K562 (cell line): Measurements from ENCODE around the gene LRMDA. TPM values are rescaled to one million over a fixed set of nuclear protein-coding genes. Genes with fewer than 3 reads are reported as not detected.

ENCODE experiments used
- HINFP ChIP-seq: fragments of 450-650 bp; conservative IDR thresholded peaks from 2 replicates; pipeline ENCODE4 v1.6.1; 2016; ENCODE audit warnings: missing genetic modification characterization, low read depth, mild to moderate bottlenecking, control low read depth, missing compliant biosample characterization
- MTA3 ChIP-seq: fragments of 450-650 bp; formaldehyde crosslinking; IDR thresholded peaks from 2 replicates; pipeline ENCODE4 v1.6.1; 2017; ENCODE audit warnings: mild to moderate bottlenecking, borderline replicate concordance
- RAD51 ChIP-seq: fragments of 450-650 bp; IDR thresholded peaks from 2 replicates; pipeline ENCODE4 v1.7.1; 2016; ENCODE audit warnings: low read depth, mild to moderate bottlenecking, borderline replicate concordance
- RB1 ChIP-seq: fragments of 450-650 bp; IDR thresholded peaks from 2 replicates; pipeline ENCODE4 v1.6.1; 2017; ENCODE audit warnings: low read depth, mild to moderate bottlenecking
- RREB1 ChIP-seq: fragments of 250-450 bp; sonication (Bioruptor Pico); IDR thresholded peaks from 2 replicates; pipeline ENCODE4 v1.4.0; 2020
- STAT5B ChIP-seq: fragments of 250-450 bp; sonication (Bioruptor Pico); IDR thresholded peaks from 2 replicates; pipeline ENCODE4 v1.8.0; 2021; ENCODE audit warnings: mild to moderate bottlenecking, inconsistent platforms
- TCFL5 ChIP-seq: fragments of 250-450 bp; sonication (Bioruptor Pico); conservative IDR thresholded peaks from 2 replicates; pipeline ENCODE4 v1.6.1; 2021; ENCODE audit warnings: mild to moderate bottlenecking, moderate library complexity, matching md5 sums
- ZNF407 ChIP-seq: fragments of 450-650 bp; IDR thresholded peaks from 2 replicates; pipeline ENCODE4 v1.6.1; 2016; ENCODE audit warnings: low read depth
- ZNF668 ChIP-seq: fragments of 250-450 bp; sonication (Bioruptor Pico); IDR thresholded peaks from 2 replicates; pipeline ENCODE4 v1.8.0; 2022; ENCODE audit warnings: mild to moderate bottlenecking, inconsistent platforms
- polyA plus RNA-seq, 8 experiments: library from polyadenylated mRNA; depleted of rRNA in 4 of 8; stranded (reverse) in 5 of 8; unstranded in 3 of 8; fragments of >200 nt; fragmentation: Nextera tagmentation in 2 of 8; fragmentation: Illumina TruSeq in 1 of 8; extraction: Ambion mirVana in 2 of 8; extraction: Trizol in 1 of 8; gene quantifications; 2 replicates each; pipeline versions ENCODE4 v1.2.1 to v1.2.3, GENCODE V29; 2011 to 2014; ENCODE audit warnings: inconsistent platforms in 1 of 8, missing spikeins in 1 of 8
- total RNA-seq, 7 experiments: library from RNA; depleted of rRNA in 6 of 7; stranded (reverse); fragments of >200 nt in 6 of 7; fragmentation: Illumina TruSeq in 2 of 7; extraction: Trizol in 2 of 7; gene quantifications; 2 replicates each; pipeline versions ENCODE4 v1.2.1 to v1.2.3, GENCODE V29; 2011 to 2021; ENCODE audit warnings: low replicate concordance in 1 of 7

The LRMDA gene
- total and polyA plus RNA-seq, 9 of the 15 experiments (the other 6 are each of a cell fraction or from before 2014, with no cell fraction given): 0.25 TPM; not detected in 8

- TF ChIP-seq RREB1 (CRISPR knock-in tag) (no peak), TCFL5 (CRISPR knock-in tag) (no peak), RB1 (no peak), RAD51 (no peak), ZNF668 (CRISPR knock-in tag) (no peak), ZNF407 (no peak), STAT5B (CRISPR knock-in tag) (no peak), HINFP (tag) (no peak), MTA3 (no peak)
These were observed 495.3 kb downstream of the LRMDA start (continued) for GRCh38 chr10:75926763-75927162.
